Suprapubic skin (tissue), 4 donors: ENCODE measurements around the gene MRPL24. TPM values are rescaled to one million over a fixed set of nuclear protein-coding genes. Genes with fewer than 3 reads are reported as not detected.
A peak's percentile ranks its signal among the peaks of the same experiment; 100 is the strongest.

Experiments used
- DNase-seq, 2 donors: peaks; one replicate each; pipeline ENCODE4 v3.0.0-alpha.2; 2019; ENCODE audit warnings: low spot score in 2 of 2
- H3K27ac ChIP-seq: fragments of 200-600 bp; sonication (generic); one replicate; pipeline ENCODE4 v1.5.1; 2019
- H3K27me3 ChIP-seq: fragments of 200-600 bp; sonication (generic); one replicate; pipeline ENCODE4 v1.5.1; 2019
- H3K36me3 ChIP-seq: fragments of 200-600 bp; sonication (generic); one replicate; pipeline ENCODE4 v1.5.1; 2019
- H3K4me1 ChIP-seq: fragments of 200-600 bp; sonication (generic); one replicate; pipeline ENCODE4 v1.5.1; 2019
- H3K4me3 ChIP-seq: fragments of 200-600 bp; sonication (generic); one replicate; pipeline ENCODE4 v1.5.1; 2019; ENCODE audit warnings: mild to moderate bottlenecking
- H3K9me3 ChIP-seq: fragments of 200-600 bp; sonication (generic); one replicate; pipeline ENCODE4 v1.5.1; 2019
- EP300 ChIP-seq: sonication (generic); formaldehyde crosslinking; IDR thresholded peaks from one replicate; pipeline ENCODE4 v1.6.1; 2017; ENCODE audit warnings: antibody characterized with exemption
- POLR2A ChIP-seq, 2 donors: fragments of 450-650 bp; IDR thresholded peaks; one replicate each; pipeline ENCODE4 v1.6.1; 2017; ENCODE audit warnings: antibody characterized with exemption in 2 of 2, mild to moderate bottlenecking in 2 of 2, moderate library complexity in 2 of 2
- POLR2AphosphoS5 ChIP-seq, 3 donors: sonication (generic); formaldehyde crosslinking; IDR thresholded peaks; one replicate each; pipeline ENCODE4 v1.6.1; 2017; ENCODE audit warnings: antibody characterized with exemption in 3 of 3
- WGBS: methylation state at CpG from one replicate; pipeline ENCODE4 v1.1.5; 2018; 5-methylcytosine and 5-hydroxymethylcytosine counted together
- total RNA-seq, 4 donors: library from RNA; depleted of rRNA; stranded (reverse); fragments of >200 nt; gene quantifications; one replicate each; pipeline ENCODE4 v1.1.0, GENCODE V29; 2016
- TF ChIP-seq, protein P1 (sequence below), 2 donors: fragments of 200-600 bp in 1 of 2; fragments of 450-650 bp in 1 of 2; sonication (generic) in 1 of 2; IDR thresholded peaks; one replicate each; pipeline ENCODE4 v1.5.1; 2016 to 2019; ENCODE audit warnings: antibody characterized with exemption in 2 of 2, mild to moderate bottlenecking in 1 of 2, moderate library complexity in 1 of 2

The MRPL24 gene
- total RNA-seq, 4 donors from 2014 or later: 33.6 to 66.6 (median 55.0) TPM

DNA sequence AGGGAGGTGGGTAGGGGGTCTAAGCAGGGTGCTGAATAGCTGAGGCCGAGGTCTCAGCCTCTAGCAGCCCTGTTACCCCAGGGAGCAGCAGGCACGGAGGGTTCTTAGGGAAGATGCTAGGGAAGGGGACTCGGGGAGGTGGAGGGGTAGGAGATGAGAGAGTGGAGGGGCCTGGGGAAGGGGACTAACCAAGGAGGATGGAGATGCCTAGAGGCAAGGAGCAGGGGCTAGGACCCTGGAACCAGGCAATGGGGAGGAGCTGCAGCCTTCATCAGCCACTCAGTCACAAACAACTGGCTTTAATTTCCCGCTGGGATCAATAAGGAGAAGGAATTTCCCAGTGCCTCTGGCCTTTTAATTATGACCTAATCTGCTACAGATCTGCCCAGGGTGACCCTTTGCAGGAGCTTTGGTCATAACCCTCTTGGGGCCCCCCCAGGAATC is 32.6 kb downstream of the MRPL24 start:
- TF ChIP-seq, protein P1, sequence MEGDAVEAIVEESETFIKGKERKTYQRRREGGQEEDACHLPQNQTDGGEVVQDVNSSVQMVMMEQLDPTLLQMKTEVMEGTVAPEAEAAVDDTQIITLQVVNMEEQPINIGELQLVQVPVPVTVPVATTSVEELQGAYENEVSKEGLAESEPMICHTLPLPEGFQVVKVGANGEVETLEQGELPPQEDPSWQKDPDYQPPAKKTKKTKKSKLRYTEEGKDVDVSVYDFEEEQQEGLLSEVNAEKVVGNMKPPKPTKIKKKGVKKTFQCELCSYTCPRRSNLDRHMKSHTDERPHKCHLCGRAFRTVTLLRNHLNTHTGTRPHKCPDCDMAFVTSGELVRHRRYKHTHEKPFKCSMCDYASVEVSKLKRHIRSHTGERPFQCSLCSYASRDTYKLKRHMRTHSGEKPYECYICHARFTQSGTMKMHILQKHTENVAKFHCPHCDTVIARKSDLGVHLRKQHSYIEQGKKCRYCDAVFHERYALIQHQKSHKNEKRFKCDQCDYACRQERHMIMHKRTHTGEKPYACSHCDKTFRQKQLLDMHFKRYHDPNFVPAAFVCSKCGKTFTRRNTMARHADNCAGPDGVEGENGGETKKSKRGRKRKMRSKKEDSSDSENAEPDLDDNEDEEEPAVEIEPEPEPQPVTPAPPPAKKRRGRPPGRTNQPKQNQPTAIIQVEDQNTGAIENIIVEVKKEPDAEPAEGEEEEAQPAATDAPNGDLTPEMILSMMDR (IDR thresholded peaks at IDR 0.05): no peak
- TF ChIP-seq POLR2AphosphoS5 (IDR thresholded peaks at IDR 0.05): no peak
- no peak for TF ChIP-seq EP300
- TF ChIP-seq POLR2A (IDR thresholded peaks at IDR 0.05): no peak
- DNase-seq: no peak
- Histone ChIP-seq H3K36me3 (no peaks in the 10 kb centered on the region), H3K4me3 (no peak overlapping the region), H3K9me3 (no peaks in the 10 kb centered on the region), H3K27me3 (peaks cover 3% of the 10 kb centered on the region), H3K27ac (peak overlapping the region; percentile 73), H3K4me1 (peaks cover 99% of the 10 kb centered on the region)
- WGBS: 43% methylated on average over 4 of the region's 4 CpGs

DNA sequence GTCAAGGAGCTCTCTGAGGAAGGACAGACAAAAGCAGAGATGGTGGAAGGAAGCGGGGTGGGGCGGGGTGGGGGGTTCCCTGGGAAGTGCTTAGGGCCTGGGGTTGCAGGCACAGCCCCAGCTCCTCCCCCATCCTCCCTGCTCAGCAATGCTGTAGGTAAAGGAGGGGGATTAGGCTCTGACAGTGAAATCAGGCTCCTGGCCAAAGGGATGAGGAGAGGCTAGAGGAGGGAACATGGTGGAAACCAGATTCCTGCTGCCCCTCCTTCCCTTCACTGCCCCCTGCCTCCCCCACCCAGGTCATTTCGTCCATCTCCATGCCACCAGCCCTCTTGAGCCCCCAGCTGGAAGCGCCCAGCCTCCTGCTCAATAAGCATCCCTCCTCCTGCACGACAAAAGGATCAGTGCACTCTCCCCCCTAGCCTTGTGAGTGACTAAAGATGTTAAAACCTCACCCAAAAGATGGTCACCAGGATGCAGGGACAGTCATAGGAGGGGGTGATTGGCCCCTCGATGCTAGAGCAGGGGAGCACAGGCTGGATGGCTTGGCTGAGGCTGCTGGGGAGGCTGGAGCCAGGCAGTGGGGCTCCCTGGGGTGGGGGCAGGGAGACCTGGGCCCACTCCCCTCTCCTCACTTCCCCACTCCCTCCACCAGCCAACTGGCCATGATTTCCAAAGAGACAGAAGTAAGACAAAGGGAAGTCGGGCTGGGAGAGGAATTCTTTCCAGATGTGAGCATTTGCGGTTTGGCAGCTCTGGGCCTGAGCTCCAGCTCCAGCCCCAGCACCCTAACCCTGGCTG is 33.3 kb downstream of the MRPL24 start:
- Histone ChIP-seq H3K4me1 (peaks cover 96% of the 10 kb centered on the region), H3K9me3 (no peaks in the 10 kb centered on the region), H3K27ac (peak overlapping the region; percentile 80), H3K27me3 (peaks cover 3% of the 10 kb centered on the region), H3K36me3 (no peaks in the 10 kb centered on the region), H3K4me3 (no peak overlapping the region)
- 51% methylated on average over 8 of the region's 8 CpGs for WGBS
- DNase-seq: peak in 1 of 2 donors; percentile 65
- TF ChIP-seq EP300 (no peak), POLR2A (IDR thresholded peaks at IDR 0.05) (no peak)
- TF ChIP-seq, protein P1 (IDR thresholded peaks at IDR 0.05): no peak

DNA sequence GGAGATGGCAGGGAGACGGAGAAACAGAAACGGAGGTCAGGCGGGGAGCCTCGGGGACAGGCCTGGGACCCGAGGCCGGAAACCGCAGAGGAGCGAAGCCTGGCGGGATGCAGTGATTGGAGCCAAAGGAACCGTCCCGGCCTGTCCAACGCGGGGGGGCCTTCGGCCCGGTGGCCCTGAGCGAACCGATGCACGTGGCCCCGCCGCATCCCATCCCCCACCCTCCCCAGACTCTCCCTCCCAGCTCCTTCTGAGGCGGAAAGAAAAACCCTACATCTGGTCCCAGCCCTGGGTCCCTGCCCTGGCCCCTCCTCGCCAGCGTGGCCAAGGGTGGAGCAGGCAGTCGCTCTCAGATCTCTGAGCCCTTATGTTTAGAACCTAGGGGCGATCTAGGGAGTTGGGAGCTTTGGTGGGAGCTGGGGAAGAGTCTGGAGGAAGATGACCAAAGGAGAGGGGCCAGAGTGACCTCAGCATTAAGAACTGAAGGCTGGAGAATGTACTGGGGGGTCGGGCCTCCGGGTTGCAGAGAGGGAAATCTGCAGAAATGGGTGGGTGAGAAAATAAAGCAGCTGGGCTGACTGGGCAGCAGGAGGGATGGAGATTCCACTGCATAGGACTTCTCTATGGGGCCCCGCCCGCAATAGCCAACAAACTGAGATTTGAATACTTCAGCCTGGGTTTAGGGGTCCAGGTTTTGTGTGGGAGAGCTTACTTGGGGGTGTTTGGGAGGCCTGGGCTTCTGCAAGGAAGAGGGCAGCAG is 34.1 kb downstream of the MRPL24 start:
- WGBS: 17% methylated on average over 13 of the region's 29 CpGs
- Histone ChIP-seq H3K27me3 (peaks cover 3% of the 10 kb centered on the region), H3K27ac (peak overlapping the region; percentile 80), H3K9me3 (no peaks in the 10 kb centered on the region), H3K36me3 (no peaks in the 10 kb centered on the region), H3K4me3 (peak overlapping the region; percentile 55), H3K4me1 (peaks cover 90% of the 10 kb centered on the region)
- TF ChIP-seq, protein P1 (IDR thresholded peaks at IDR 0.05): no peak
- no peak for TF ChIP-seq POLR2AphosphoS5 (IDR thresholded peaks at IDR 0.05)
- TF ChIP-seq EP300: no peak
- DNase-seq: peak; percentile 84 to 86

DNA sequence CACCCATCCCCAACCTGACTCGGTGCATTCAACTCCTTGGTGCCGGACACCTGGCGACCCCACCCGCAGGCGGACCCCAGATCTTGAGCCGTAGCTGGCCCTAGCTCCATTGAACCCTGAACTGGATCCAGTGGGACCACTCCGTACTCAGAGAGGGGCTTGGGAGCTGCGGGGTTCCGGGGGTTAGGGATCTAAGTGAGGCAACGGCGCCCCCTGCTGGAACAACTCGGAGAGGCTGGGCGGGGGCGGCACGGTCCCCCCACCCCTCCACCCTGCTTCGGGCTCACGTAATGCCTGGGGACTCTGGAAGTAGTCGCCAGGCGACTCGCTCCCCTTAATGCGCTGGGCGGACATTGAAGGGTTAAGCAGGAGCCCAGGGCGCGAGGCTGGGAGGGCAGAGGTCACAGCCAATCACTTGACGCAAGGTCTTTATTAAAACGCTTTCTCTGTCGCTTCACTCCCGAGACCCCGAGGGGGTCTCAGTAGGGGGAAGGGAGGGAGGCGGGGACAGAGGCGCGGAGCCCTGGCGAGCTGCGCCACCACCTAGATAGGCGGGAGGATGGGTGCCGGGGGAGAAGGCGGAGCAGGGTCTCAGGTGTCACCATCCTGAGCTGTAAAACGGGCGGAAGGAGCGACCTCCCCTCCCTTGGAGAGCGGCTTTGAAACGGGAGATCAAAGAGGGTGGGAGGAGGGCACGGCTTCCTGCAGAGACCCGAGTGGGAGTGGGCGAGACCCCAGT is 34.8 kb downstream of the MRPL24 start:
- Histone ChIP-seq H3K36me3 (no peaks in the 10 kb centered on the region), H3K4me1 (peaks cover 82% of the 10 kb centered on the region), H3K9me3 (no peaks in the 10 kb centered on the region), H3K27me3 (peaks cover 3% of the 10 kb centered on the region), H3K27ac (peak overlapping the region; percentile 80), H3K4me3 (peak overlapping the region; percentile 55)
- peak; percentile 85 to 89 for DNase-seq
- under 1% methylated on average over 27 of the region's 45 CpGs for WGBS
- TF ChIP-seq POLR2AphosphoS5 (IDR thresholded peaks at IDR 0.05): no peak
- TF ChIP-seq, protein P1 (IDR thresholded peaks at IDR 0.05): peak; percentile 78 to 83
- TF ChIP-seq EP300: no peak
- no peak for TF ChIP-seq POLR2A (IDR thresholded peaks at IDR 0.05)
